HG03457 (cell line): Measurements from ENCODE around the gene POMZP3.
"Not testable (repeated sequence)": the region's sequence is repeated elsewhere in the genome, so short reads cannot be mapped to it uniquely, and the experiment has no call there.

Experiments
- ATAC-seq: cut with Tn5 transposase; IDR thresholded peaks from one replicate; pipeline ENCODE4 v1.9.1; 2021; ENCODE audit warnings: moderate number of reproducible peaks; ENCODE audit not compliant: unreplicated experiment

Gene POMZP3

DNA sequence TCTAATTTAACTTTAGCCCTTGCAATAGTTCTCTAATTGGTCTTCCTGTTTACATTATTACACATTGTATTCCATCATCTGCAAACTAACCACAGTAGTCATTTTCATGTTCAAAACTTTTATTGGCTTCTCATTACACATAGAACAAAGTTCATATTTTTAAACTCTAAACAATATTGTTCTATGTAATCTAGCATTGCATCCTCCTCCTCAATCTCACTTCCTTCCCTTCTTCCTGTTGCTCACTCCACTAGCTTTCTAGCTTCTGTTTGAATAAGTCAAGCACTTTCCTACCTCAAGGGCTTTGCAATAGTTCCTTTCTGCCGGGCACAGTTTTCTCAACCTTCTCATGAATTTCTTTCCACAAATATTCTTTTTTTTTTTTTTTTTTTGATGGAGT lies 38.5 kb downstream of the POMZP3 start:
- ATAC-seq = not testable (repeated sequence)

DNA sequence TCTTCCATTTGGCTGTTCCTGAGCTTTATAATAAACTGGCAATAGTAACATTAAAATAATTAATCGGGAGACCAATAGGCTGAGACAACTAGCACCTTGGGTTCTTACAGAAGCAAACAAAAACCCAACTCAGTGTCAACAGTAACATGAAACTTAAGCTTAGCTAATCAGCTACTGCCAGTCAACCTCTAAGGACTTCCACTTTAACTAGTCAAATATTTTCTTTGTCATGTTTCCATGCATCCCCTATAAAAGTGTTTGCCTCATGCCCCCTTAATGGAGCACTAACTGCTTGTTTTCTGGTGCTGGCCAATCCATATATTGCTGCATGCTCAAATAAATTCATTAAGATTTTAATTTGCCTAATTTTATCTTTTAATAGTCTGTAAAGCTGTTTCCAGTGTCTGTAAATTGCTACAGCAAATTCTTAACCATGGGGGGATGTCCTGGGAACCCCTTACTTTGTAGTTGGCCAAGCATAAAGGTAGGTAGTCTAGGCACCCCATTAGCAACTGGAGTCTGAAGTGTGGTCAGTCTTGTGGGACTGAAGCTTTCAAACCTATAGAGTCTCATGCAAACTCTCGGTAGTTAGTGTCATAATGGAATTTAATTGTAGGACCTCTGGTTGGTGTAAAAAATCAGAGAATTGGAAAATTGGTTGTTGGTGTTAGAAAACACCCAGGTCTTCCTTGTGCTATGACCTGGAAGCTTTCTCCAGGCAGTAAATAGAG lies 40.3 kb downstream of the POMZP3 start:
- not testable (repeated sequence) for ATAC-seq

DNA sequence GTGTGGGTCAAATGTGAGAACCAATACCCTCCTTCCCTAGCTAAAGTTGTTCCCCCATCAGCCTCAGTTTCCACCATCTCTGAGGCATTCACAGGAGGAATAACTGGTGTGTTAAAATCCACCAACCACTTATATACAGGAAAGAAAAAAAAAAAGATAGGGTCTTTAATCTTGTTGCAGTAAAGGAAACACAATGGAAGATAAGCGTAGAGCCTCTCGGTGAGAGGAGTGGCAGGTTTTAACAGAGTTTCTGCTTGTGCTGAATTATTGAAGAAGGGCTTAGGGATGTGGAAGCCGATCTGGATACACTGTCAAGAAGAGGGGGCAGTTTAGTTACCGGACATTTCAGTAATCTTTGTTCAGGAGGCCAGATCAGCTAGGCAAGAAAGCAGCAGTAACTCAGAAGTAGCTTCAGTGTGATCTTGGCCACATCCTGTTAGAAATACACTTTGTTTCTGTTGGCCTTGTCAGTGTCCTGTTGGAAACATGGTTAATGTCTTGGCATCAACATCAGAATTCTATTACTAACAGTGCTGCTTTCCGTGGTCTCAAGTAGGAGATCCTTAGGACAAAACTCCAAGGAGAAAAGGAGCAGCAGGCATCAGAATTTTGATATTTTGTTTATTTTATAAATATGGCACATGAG lies 43.3 kb downstream of the POMZP3 start:
- not testable (repeated sequence) for ATAC-seq

DNA sequence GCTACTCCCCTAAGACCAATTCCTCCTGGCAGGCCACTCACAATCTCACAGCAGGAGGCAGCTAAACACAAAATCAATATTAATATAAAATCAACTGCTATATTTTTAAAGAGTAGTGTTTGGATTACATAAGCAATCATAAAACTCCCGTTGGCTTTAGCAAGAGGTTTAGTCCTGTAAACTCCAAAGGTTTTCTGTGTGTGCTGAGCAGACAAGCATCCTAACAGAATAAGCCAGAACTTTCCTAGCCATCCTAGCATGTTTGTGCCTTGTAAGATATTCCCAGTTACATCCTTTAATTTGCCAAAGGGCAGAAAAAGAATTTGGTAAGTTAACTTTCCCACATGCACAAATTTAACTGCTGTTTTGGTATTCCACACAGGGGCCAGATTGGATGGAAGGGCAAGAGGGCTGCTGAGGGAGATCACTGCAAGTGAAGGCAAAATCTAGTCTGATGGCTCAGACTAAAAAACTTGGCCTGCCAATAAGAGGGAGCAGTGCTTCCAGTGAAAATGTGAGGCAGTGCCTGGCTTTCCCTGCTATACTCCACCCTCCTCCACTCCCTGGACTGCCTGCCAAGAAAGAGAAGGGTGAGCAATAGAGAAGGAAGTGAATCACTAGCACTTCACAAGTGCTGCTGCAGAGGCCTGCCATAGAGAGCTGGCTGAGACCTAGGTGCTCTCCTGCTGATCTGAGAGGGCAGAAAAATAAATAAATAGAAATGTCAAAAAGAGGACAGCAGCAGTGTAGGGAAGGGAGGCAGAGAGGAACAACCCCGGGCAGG lies 44.0 kb downstream of the POMZP3 start:
- ATAC-seq = not testable (repeated sequence)

DNA sequence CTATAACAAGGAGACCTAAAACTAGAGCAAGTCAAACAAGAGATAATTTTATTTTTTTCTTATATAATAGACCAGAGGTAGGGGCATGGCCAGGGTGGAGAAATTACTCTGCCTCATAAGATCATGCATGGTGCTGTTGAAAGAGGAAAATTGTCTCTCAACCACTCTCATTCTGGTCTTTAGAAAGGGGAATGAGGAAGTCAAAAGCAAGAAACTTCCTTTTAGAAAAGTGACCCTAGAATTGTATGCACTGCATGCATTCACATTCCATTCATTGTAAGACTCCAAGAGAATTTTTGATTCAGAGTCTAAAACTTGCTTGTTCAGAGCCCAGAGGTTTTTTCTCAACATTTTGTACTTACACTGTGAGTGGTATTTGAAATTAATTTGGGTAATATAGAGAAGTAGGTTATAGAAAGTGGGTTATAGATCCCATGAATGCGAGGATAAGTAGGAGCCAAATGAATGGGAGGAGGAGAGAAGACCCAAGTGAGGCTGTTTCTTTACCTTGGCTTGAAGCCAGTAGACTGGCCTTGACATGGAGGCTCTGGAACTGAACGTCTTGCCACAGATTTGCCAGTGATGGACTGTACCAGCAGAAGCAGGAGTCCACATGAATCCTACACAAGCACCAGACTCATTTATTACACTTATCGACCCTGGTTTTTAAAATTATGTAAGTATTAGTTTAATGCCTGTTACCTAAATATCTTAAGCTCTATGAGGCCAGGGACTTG lies 51.0 kb downstream of the POMZP3 start:
- not testable (repeated sequence) for ATAC-seq

DNA sequence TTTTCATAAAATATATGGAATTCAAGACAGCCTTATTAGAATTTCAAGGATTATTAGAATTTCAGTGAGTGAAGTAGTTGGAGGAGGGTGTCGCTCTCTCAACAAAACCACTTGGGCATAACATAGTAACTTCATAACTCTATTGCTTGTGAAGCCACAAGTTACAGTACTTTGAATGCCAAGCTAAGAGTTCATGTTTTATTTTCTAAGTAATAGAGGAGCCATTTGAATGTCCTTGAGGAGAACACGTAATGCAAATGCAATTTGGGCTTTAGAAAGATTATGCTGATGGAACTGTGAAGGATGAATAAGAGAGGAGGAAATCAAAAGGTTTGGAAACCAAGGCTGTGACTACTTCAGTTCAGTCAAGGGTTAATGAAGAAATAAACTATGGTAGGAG lies 51.6 kb downstream of the POMZP3 start:
- ATAC-seq = not testable (repeated sequence)

DNA sequence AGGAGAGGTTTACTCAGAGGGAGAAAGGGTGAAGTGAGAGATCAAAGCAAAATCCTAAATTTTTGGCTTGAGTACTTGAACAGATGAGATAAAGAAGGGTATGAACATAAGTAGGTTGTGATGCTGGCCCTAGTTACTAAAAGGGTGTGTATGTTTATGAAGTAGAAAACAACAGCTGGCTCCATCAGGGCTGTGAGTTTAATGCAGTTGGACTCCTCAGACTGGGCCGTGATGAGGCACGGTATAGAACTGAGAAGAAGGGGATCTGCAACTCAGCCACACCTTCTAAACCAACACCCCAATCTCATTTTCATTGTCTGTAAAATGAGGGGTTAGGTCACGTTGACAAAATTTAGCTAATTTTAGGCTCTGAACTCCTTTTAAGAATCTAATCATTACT lies 54.8 kb downstream of the POMZP3 start:
- not testable (repeated sequence) for ATAC-seq

DNA sequence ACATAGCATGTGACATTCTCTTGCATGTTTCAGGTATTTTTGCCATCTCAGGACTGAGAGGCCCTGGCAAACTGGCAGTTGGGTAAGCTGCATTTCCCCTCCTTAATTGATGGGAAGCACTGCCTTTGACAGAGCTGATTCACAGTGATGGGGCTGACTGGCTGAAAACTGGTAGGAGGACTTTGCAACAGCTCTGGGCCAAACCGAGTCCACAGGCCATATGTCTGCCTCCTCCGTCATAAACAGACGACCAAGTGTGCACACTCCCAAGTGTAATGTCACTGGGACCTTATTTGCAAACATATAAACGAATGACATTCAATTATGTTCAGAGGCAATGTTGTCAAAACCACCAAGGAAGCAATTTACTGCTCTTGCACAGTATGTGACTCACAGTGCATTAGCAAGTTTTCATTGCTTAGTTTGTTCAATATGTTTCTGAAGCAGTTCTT lies 56.7 kb downstream of the POMZP3 start:
- ATAC-seq = not testable (repeated sequence)

DNA sequence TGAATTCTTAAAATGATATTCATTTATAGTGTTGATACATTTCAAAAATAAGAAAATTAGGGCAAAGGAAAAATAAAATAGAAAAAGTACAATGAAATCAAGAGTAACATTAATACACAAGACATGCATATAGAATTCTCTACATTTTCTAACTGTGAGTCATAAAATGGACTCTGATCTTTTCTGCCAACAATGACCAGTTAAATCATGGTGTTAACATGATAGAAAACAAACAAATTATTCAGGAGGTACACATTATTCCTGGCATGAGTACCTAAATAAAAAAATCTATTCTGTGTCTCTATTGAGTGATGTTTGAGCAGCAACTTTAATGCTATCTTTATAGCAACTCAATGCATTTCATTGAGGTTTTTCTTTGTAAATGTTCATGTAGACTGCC lies 58.3 kb downstream of the POMZP3 start:
- not testable (repeated sequence) for ATAC-seq

DNA sequence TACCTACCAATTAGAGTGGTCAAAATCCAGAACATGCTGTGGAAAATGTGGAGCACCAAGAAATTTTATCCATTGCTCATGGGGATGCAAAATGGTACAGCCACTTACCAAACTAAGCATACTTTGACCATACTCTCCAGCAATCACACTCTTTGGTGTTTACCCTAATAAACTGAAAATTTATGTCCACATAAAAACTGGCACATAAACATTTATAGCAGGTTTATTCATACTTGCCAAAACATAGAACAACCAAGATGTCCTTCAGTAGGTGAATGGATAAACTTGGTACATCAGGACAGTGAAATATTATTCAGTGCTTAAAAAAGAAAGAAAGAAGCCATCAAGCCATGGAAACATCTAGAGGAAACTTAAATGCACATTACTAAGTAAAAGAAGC lies 59.3 kb downstream of the POMZP3 start:
- not testable (repeated sequence) for ATAC-seq

DNA sequence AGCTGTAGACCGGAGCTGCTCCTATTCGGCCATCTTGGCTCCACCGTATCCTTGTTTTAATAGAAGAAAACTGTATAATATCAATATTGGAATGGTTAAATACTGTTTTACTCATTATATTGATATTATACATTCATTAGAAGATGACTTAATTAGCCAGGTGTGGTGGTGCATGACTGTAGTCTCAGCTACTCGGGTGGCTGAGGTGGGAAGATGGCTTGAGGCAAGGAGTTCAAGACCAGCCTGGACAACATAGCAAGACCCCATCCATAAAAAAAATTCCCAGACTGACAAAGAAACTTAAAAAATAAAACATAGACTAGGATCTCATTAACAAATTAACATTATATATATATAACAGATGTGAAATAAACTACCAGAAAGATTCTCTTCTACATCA lies 59.8 kb downstream of the POMZP3 start:
- ATAC-seq = not testable (repeated sequence)

DNA sequence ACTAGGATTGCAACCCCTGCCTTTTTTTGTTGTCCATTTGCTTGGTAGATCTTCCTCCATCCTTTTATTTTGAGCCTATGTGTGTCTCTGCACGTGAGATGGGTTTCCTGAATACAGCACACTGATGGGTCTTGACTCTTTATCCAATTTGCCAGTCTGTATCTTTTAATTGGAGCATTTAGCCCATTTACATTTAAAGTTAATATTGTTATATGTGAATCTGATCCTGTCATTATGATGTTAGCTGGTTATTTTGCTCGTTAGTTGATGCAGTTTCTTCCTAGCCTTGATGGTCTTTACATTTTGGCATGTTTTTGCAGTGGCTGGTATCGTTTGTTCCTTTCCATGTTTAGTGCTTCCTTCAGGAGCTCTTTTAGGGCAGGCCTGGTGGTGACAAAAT lies 62.1 kb downstream of the POMZP3 start:
- not testable (repeated sequence) for ATAC-seq

DNA sequence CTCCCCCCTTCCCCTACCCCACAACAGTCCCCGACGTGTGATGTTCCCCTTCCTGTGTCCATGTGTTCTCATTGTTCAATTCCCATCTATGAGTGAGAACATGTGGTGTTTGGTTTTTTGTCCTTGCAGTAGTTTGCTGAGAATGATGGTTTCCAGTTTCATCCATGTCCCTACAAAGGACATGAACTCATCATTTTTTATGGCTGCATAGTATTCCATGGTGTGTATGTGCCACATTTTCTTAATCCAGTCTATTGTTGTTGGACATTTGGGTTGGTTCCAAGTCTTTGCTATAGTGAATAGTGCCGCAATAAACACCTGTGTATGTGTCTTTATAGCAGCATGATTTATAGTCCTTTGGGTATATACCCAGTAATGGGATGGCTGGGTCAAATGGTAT lies 65.7 kb downstream of the POMZP3 start:
- ATAC-seq = not testable (repeated sequence)

DNA sequence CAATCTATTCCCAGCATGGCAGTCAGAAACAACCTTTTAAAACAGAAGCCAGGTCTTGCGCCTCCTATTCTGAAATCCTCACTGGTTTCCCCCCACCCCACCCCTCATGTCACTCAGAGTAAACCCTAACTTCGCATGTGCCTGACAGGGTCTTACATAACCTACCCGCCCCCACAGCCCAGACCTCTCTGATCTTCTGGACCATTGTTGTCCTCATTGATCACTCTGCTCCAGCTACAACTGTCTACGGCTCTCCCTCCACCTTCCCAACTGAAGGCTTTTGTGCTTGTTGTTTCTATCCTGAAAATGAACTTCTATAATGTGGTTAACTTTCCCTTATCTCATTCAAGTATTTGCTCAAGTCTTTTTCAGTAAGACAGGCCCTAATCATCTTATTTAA lies 66.9 kb downstream of the POMZP3 start:
- not testable (repeated sequence) for ATAC-seq
